ENCODE measurements around the gene CEBPA. TPM values are rescaled to one million over a fixed set of nuclear protein-coding genes. Genes with fewer than 3 reads are reported as not detected.

Gene CEBPA
- 0.12 TPM in 1 of 2 replicates, not detected in the other for total RNA-seq (ENCODE audit: low replicate concordance)

GRCh38 chr19:33302175-33302973 lies at the start of gene CEBPA:
TSS of gene CEBPA (minus strand) at chr19:33302534. CDS start at chr19:33302414, 120 bp downstream.

Other genes with a start within 250 kb of the CEBPA start
- gene RHPN2, start 237.6 kb downstream of the CEBPA start, total RNA-seq (ENCODE audit: low replicate concordance) = 2.2 and 4.9 TPM in 2 replicates
- 5.3 and 9.1 TPM in 2 replicates for gene GPATCH1, start 221.4 kb downstream of the CEBPA start, total RNA-seq (ENCODE audit: low replicate concordance)
- not detected in 2 replicates for gene WDR88, start 170.4 kb downstream of the CEBPA start, total RNA-seq (ENCODE audit: low replicate concordance)
- gene LRP3, start 108.2 kb downstream of the CEBPA start, total RNA-seq (ENCODE audit: low replicate concordance) = 19.8 and 35.6 TPM in 2 replicates
- not detected in 2 replicates for gene SLC7A10, start 76.7 kb downstream of the CEBPA start, total RNA-seq (ENCODE audit: low replicate concordance)
- 11.8 and 34.4 TPM in 2 replicates for gene CEBPG, start 71.2 kb upstream of the CEBPA start, total RNA-seq (ENCODE audit: low replicate concordance)
- gene PEPD, start 219.3 kb upstream of the CEBPA start, total RNA-seq (ENCODE audit: low replicate concordance) = 69.5 and 108 TPM in 2 replicates